GM19240 (cell line): ENCODE measurements around the gene KCTD8.

Source experiments
- DNase-seq: peaks from one replicate; pipeline ENCODE4 v3.0.0; 2011; ENCODE audit warnings: low spot score; ENCODE audit not compliant: insufficient read length

Gene KCTD8

GRCh38 chr4:44162538-44163270, 285.9 kb downstream of the KCTD8 start:
- no peak for DNase-seq

GRCh38 chr4:44161756-44162155, 286.9 kb downstream of the KCTD8 start:
- DNase-seq, result no peak

GRCh38 chr4:44160776-44161367, 287.7 kb downstream of the KCTD8 start:
- DNase-seq, result no peak

GRCh38 chr4:44159991-44160390, 288.6 kb downstream of the KCTD8 start:
- no peak for DNase-seq

GRCh38 chr4:44157611-44158277, 290.9 kb downstream of the KCTD8 start:
- DNase-seq, result no peak

- DNase-seq, result no peak
Observed at GRCh38 chr4:44150091-44150576, 298.5 kb downstream of the KCTD8 start.

- DNase-seq, result no peak
Observed at GRCh38 chr4:44149282-44149681, 299.3 kb downstream of the KCTD8 start.

GRCh38 chr4:44147571-44148075, 301.0 kb downstream of the KCTD8 start:
- no peak for DNase-seq

- DNase-seq, result no peak
Observed at GRCh38 chr4:44146516-44146915, 302.1 kb downstream of the KCTD8 start.

GRCh38 chr4:44145868-44146267, 302.7 kb downstream of the KCTD8 start:
- no peak for DNase-seq

- no peak for DNase-seq
Observed at GRCh38 chr4:44132526-44132925, 316.1 kb downstream of the KCTD8 start.
